ENCODE data around the gene GSG1L. TPM values are rescaled to one million over a fixed set of nuclear protein-coding genes. Genes with fewer than 3 reads are reported as not detected.

Gene GSG1L
- total and polyA plus RNA-seq, 12 donors = 0.68 to 14.6 (median 3.4) TPM; not detected in 5

GRCh38 chr16:28087675-28088300 is 24.3 kb upstream of the GSG1L start:
- Histone ChIP-seq H3K4me3 (no peak overlapping the region), H3K27ac (no peak overlapping the region), H3K4me1 (no peaks in the 10 kb centered on the region), H3K9me3 (no peaks in the 10 kb centered on the region), H3K27me3 (peaks cover 0 to 4% (median 0%) of the 10 kb centered on the region in 7 donors), H3K36me3 (no peaks in the 10 kb centered on the region)
- WGBS, 2 donors = 86 to 88% methylated on average over 7 of the region's 7 CpGs
- TF ChIP-seq, protein P1, sequence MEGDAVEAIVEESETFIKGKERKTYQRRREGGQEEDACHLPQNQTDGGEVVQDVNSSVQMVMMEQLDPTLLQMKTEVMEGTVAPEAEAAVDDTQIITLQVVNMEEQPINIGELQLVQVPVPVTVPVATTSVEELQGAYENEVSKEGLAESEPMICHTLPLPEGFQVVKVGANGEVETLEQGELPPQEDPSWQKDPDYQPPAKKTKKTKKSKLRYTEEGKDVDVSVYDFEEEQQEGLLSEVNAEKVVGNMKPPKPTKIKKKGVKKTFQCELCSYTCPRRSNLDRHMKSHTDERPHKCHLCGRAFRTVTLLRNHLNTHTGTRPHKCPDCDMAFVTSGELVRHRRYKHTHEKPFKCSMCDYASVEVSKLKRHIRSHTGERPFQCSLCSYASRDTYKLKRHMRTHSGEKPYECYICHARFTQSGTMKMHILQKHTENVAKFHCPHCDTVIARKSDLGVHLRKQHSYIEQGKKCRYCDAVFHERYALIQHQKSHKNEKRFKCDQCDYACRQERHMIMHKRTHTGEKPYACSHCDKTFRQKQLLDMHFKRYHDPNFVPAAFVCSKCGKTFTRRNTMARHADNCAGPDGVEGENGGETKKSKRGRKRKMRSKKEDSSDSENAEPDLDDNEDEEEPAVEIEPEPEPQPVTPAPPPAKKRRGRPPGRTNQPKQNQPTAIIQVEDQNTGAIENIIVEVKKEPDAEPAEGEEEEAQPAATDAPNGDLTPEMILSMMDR (IDR thresholded peaks at IDR 0.05) = no peak
- DNase-seq = no peak
- intact Hi-C loops (cut with DNase I) = loop anchor here in 1 of 10 donors (10.0 kb wide), 1 partner anchor 63 kb away; no protein-coding TSS in a partner anchor
- ATAC-seq = no peak

GRCh38 chr16:28087140-28087660 is 23.7 kb upstream of the GSG1L start:
- Histone ChIP-seq H3K36me3 (no peaks in the 10 kb centered on the region), H3K27me3 (peaks cover 0 to 4% (median 0%) of the 10 kb centered on the region in 7 donors), H3K4me1 (no peaks in the 10 kb centered on the region), H3K4me3 (no peak overlapping the region), H3K27ac (no peak overlapping the region), H3K9me3 (no peaks in the 10 kb centered on the region)
- 86% methylated on average over 8 of the region's 8 CpGs for WGBS, 2 donors
- intact Hi-C loops (cut with DNase I) = loop anchor here in 1 of 10 donors (10.0 kb wide), 1 partner anchor 62 kb away; no protein-coding TSS in a partner anchor
- TF ChIP-seq, protein P1 (IDR thresholded peaks at IDR 0.05) = no peak
- DNase-seq (no peak), ATAC-seq (no peak)

DNA sequence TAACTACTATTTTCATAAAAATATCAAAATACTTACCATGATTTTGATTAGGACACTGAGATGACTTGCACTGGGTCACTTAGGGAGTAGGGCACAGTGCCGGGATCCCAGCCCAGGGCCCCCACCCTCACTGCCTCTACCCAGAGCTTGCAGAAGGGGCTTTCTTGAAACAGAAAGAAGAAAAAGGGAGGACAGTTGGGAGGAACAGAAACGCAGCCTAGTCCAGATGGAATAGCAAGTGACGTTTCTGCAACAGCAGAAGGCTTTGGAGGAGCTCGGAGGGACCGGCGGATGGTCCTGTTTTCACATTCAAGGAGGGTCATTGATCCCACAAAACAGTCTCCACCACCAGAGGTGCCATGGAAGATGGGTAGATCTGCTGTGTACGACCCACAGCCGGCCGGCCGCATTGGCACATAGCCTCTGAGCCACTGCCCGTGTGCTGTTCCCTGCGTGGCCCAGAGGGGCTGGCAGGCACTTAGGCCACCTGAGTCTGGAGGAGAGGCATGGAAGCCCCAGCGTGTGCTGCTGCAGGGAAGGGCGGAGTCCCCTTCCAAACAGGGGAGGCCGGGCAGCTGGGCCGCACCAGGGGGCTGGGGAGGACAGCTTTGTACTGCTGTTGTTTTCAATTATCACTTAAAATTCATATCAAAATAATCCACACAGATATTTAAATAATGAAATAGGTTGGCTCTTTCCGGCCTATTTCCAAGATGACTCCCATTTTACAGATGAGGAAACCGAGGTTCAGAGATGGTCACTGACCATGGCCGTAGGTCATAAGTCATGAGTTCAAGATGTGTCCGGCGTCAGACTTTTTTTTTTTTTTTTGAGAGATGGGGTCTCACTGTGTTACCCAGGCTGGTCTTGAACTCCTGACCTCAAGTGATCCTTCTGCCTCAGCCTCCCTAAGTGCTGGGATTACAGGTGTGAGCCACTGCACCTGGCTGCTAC is 22.9 kb upstream of the GSG1L start:
- H3K4me1 ChIP-seq = no peaks in the 10 kb centered on the region
- H3K36me3 ChIP-seq = no peaks in the 10 kb centered on the region
- no peaks in the 10 kb centered on the region for H3K9me3 ChIP-seq
- peaks cover 0 to 4% (median 0%) of the 10 kb centered on the region in 7 donors for H3K27me3 ChIP-seq
- DNase-seq (no peak), ATAC-seq (no peak)
- 87 to 92% methylated on average over 21 of the region's 21 CpGs for WGBS, 2 donors
- no peak overlapping the region for H3K4me3 ChIP-seq
- TF ChIP-seq, protein P1 (IDR thresholded peaks at IDR 0.05) = no peak
- H3K27ac ChIP-seq = no peak overlapping the region
- intact Hi-C loops (cut with DNase I) = loop anchor here in 1 of 10 donors (10.0 kb wide), 1 partner anchor 62 kb away; no protein-coding TSS in a partner anchor
